GM12878 (cell line): ENCODE measurements around the gene IRF4. TPM values are rescaled to one million over a fixed set of nuclear protein-coding genes. Genes with fewer than 3 reads are reported as not detected.

Experiments
- BRCA1 ChIP-seq: IDR thresholded peaks from 2 replicates; pipeline ENCODE4 v1.6.1; 2011; ENCODE audit warnings: low read depth, low read length, improper control_type of control experiment
- CEBPB ChIP-seq, 2 experiments: fragments of 150-350 bp in 1 of 2; IDR thresholded peaks; 2 replicates each; pipeline ENCODE4 v1.6.1; 2012 to 2014; ENCODE audit warnings: low read depth in 2 of 2, low read length in 2 of 2, borderline replicate concordance in 1 of 2, inconsistent platforms in 1 of 2
- CHD2 ChIP-seq: IDR thresholded peaks from 2 replicates; pipeline ENCODE4 v1.6.1; 2011; ENCODE audit warnings: low read depth, low read length, improper control_type of control experiment, borderline replicate concordance
- SP1 ChIP-seq: IDR thresholded peaks from one replicate; pipeline ENCODE4 v1.6.1; 2011; ENCODE audit warnings: low read depth, low read length
- ZBED1 ChIP-seq: IDR thresholded peaks from 2 replicates; pipeline ENCODE4 v1.6.1; 2016; ENCODE audit warnings: borderline replicate concordance
- polyA plus RNA-seq, 11 experiments: library from polyadenylated mRNA; depleted of rRNA in 4 of 11; unstranded in 6 of 11; stranded (reverse) in 5 of 11; fragments of >200 nt; fragmentation: Nextera tagmentation in 4 of 11; fragmentation: Illumina TruSeq in 1 of 11; extraction: Ambion mirVana in 4 of 11; extraction: Trizol in 1 of 11; gene quantifications; 1 replicate in 1 of 11; 2 replicates in 10 of 11; pipeline versions ENCODE4 v1.2.1 to v1.2.3, GENCODE V29; 2011 to 2016; ENCODE audit warnings: inconsistent platforms in 2 of 11, missing spikeins in 2 of 11, low read depth in 1 of 11
- total RNA-seq, 4 experiments: library from RNA; depleted of rRNA in 3 of 4; stranded (reverse); fragments of >200 nt in 3 of 4; fragmentation: Illumina TruSeq in 1 of 4; extraction: Trizol in 1 of 4; gene quantifications; 2 replicates each; pipeline versions ENCODE4 v1.2.1 to v1.2.3, GENCODE V29; 2013 to 2021
- TF ChIP-seq, protein P1 (sequence below): IDR thresholded peaks from 2 replicates; pipeline ENCODE4 v1.6.1; 2012; ENCODE audit warnings: improper control_type of control experiment, low read depth, low read length; ENCODE audit not compliant: insufficient replicate concordance
- TF ChIP-seq, protein P2 (sequence below): fragments of 150-350 bp; IDR thresholded peaks from 2 replicates; pipeline ENCODE4 v1.6.1; 2016; ENCODE audit warnings: low read depth, low read length
- TF ChIP-seq, protein P3 (sequence below): fragments of 450-650 bp; IDR thresholded peaks from 2 replicates; pipeline ENCODE4 v1.6.1; 2017; ENCODE audit warnings: mild to moderate bottlenecking, moderate library complexity
- TF ChIP-seq, protein P4 (sequence below): fragments of 450-650 bp; IDR thresholded peaks from 2 replicates; pipeline ENCODE4 v1.6.1; 2017; ENCODE audit warnings: low read depth, mild to moderate bottlenecking, moderate library complexity
- TF ChIP-seq, protein P5 (sequence below): IDR thresholded peaks from 2 replicates; pipeline ENCODE4 v1.6.1; 2011; ENCODE audit warnings: mild to moderate bottlenecking, low read depth, low read length, moderate library complexity; ENCODE audit not compliant: insufficient replicate concordance

The IRF4 gene
- total and polyA plus RNA-seq, 10 of the 15 experiments (the other 5 are each of a cell fraction or from before 2014, with no cell fraction given): 50.0 to 495 (median 257) TPM

DNA sequence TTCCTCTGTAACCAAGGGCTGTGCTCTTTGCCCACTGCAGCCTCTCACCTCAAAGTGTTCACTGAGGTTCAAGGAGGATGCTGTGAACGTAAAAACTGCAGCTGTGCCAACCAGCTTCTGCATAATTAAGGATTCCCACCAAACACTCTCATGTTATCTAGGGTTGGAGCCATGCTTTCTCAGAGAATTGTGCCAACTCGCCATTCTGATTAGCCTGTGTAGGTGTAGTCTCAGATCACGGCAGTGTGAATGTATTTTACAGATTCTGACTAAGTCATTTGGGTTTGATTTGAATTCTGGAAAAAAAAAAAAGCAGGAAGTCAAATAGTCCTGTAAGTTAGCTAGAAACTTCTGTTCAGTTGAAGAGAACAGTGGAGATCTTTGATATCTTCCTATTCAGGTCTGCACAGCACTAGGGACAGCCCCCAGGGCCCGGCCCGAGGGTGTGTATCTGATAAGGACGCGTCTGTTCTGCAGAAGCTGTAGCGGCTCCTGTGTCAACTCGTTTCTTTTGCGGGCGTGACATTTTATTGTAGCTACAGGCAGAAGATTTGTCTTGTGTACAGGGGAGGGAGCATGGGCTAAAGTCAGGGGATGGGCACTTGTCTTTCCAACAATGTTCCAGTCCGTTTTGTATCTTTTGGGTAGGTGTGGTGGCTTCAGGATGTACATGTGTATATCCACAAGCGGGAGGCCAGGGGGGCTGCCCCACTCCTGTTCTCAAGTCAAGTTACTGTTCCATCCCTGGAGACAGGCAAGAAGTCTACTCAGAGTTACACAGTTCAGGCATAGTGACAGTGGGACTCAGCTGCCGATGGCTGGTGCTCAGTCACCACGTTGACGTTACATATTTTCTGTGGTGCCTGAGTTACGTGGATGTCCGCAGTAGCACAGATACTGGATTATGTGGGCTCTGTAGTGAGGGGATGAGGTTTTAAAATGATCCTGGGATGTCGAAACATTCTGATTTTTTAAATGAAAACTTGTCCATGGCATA is 12.4 kb downstream of the IRF4 start (continued):
- TF ChIP-seq, protein P1, sequence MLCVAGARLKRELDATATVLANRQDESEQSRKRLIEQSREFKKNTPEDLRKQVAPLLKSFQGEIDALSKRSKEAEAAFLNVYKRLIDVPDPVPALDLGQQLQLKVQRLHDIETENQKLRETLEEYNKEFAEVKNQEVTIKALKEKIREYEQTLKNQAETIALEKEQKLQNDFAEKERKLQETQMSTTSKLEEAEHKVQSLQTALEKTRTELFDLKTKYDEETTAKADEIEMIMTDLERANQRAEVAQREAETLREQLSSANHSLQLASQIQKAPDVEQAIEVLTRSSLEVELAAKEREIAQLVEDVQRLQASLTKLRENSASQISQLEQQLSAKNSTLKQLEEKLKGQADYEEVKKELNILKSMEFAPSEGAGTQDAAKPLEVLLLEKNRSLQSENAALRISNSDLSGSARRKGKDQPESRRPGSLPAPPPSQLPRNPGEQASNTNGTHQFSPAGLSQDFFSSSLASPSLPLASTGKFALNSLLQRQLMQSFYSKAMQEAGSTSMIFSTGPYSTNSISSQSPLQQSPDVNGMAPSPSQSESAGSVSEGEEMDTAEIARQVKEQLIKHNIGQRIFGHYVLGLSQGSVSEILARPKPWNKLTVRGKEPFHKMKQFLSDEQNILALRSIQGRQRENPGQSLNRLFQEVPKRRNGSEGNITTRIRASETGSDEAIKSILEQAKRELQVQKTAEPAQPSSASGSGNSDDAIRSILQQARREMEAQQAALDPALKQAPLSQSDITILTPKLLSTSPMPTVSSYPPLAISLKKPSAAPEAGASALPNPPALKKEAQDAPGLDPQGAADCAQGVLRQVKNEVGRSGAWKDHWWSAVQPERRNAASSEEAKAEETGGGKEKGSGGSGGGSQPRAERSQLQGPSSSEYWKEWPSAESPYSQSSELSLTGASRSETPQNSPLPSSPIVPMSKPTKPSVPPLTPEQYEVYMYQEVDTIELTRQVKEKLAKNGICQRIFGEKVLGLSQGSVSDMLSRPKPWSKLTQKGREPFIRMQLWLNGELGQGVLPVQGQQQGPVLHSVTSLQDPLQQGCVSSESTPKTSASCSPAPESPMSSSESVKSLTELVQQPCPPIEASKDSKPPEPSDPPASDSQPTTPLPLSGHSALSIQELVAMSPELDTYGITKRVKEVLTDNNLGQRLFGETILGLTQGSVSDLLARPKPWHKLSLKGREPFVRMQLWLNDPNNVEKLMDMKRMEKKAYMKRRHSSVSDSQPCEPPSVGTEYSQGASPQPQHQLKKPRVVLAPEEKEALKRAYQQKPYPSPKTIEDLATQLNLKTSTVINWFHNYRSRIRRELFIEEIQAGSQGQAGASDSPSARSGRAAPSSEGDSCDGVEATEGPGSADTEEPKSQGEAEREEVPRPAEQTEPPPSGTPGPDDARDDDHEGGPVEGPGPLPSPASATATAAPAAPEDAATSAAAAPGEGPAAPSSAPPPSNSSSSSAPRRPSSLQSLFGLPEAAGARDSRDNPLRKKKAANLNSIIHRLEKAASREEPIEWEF: no peak
- TF ChIP-seq, protein P2, sequence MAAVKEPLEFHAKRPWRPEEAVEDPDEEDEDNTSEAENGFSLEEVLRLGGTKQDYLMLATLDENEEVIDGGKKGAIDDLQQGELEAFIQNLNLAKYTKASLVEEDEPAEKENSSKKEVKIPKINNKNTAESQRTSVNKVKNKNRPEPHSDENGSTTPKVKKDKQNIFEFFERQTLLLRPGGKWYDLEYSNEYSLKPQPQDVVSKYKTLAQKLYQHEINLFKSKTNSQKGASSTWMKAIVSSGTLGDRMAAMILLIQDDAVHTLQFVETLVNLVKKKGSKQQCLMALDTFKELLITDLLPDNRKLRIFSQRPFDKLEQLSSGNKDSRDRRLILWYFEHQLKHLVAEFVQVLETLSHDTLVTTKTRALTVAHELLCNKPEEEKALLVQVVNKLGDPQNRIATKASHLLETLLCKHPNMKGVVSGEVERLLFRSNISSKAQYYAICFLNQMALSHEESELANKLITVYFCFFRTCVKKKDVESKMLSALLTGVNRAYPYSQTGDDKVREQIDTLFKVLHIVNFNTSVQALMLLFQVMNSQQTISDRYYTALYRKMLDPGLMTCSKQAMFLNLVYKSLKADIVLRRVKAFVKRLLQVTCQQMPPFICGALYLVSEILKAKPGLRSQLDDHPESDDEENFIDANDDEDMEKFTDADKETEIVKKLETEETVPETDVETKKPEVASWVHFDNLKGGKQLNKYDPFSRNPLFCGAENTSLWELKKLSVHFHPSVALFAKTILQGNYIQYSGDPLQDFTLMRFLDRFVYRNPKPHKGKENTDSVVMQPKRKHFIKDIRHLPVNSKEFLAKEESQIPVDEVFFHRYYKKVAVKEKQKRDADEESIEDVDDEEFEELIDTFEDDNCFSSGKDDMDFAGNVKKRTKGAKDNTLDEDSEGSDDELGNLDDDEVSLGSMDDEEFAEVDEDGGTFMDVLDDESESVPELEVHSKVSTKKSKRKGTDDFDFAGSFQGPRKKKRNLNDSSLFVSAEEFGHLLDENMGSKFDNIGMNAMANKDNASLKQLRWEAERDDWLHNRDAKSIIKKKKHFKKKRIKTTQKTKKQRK: no peak
- TF ChIP-seq ZBED1 (peak; percentile 70; the same call in 1 of the 2 replicates), CHD2 (0 out of 2 replicates have a peak, but pooled peaks have one; percentile 5), SP1 (no peak), BRCA1 (no peak), CEBPB (IDR thresholded peaks at IDR 0.05; ENCODE audit: borderline replicate concordance in 1 of 2, low read depth in 2 of 2, low read length in 2 of 2) (no peak)
- TF ChIP-seq, protein P3, sequence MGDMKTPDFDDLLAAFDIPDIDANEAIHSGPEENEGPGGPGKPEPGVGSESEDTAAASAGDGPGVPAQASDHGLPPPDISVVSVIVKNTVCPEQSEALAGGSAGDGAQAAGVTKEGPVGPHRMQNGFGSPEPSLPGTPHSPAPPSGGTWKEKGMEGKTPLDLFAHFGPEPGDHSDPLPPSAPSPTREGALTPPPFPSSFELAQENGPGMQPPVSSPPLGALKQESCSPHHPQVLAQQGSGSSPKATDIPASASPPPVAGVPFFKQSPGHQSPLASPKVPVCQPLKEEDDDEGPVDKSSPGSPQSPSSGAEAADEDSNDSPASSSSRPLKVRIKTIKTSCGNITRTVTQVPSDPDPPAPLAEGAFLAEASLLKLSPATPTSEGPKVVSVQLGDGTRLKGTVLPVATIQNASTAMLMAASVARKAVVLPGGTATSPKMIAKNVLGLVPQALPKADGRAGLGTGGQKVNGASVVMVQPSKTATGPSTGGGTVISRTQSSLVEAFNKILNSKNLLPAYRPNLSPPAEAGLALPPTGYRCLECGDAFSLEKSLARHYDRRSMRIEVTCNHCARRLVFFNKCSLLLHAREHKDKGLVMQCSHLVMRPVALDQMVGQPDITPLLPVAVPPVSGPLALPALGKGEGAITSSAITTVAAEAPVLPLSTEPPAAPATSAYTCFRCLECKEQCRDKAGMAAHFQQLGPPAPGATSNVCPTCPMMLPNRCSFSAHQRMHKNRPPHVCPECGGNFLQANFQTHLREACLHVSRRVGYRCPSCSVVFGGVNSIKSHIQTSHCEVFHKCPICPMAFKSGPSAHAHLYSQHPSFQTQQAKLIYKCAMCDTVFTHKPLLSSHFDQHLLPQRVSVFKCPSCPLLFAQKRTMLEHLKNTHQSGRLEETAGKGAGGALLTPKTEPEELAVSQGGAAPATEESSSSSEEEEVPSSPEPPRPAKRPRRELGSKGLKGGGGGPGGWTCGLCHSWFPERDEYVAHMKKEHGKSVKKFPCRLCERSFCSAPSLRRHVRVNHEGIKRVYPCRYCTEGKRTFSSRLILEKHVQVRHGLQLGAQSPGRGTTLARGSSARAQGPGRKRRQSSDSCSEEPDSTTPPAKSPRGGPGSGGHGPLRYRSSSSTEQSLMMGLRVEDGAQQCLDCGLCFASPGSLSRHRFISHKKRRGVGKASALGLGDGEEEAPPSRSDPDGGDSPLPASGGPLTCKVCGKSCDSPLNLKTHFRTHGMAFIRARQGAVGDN: no peak
- TF ChIP-seq, protein P4, sequence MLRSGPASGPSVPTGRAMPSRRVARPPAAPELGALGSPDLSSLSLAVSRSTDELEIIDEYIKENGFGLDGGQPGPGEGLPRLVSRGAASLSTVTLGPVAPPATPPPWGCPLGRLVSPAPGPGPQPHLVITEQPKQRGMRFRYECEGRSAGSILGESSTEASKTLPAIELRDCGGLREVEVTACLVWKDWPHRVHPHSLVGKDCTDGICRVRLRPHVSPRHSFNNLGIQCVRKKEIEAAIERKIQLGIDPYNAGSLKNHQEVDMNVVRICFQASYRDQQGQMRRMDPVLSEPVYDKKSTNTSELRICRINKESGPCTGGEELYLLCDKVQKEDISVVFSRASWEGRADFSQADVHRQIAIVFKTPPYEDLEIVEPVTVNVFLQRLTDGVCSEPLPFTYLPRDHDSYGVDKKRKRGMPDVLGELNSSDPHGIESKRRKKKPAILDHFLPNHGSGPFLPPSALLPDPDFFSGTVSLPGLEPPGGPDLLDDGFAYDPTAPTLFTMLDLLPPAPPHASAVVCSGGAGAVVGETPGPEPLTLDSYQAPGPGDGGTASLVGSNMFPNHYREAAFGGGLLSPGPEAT: no peak
- TF ChIP-seq, protein P5, sequence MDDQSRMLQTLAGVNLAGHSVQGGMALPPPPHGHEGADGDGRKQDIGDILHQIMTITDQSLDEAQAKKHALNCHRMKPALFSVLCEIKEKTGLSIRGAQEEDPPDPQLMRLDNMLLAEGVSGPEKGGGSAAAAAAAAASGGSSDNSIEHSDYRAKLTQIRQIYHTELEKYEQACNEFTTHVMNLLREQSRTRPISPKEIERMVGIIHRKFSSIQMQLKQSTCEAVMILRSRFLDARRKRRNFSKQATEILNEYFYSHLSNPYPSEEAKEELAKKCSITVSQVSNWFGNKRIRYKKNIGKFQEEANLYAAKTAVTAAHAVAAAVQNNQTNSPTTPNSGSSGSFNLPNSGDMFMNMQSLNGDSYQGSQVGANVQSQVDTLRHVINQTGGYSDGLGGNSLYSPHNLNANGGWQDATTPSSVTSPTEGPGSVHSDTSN: peak; percentile 45
